ENCODE results near the gene IL1RL2.

The IL1RL2 gene

DNA sequence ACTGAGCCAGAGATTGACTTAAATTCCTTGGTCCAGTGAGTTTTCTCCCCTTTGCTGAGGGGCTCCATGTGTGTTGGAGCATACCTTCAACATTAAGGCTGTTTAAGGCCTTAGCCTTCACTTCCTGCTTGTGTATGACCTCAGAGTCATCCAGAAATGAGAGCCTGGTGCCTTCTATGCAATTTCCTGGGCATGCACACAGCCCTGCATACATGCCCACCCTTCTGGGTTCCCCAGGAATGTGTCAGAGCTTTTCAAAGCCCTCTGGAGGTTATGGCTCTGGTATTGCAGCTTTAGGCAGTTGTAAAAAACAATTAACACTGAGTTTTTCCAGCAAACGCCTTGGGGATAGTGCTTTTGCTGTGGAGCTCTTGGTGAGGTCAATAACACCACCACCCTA is 27.5 kb upstream of the IL1RL2 start:
- DNase-seq, result no peak

DNA sequence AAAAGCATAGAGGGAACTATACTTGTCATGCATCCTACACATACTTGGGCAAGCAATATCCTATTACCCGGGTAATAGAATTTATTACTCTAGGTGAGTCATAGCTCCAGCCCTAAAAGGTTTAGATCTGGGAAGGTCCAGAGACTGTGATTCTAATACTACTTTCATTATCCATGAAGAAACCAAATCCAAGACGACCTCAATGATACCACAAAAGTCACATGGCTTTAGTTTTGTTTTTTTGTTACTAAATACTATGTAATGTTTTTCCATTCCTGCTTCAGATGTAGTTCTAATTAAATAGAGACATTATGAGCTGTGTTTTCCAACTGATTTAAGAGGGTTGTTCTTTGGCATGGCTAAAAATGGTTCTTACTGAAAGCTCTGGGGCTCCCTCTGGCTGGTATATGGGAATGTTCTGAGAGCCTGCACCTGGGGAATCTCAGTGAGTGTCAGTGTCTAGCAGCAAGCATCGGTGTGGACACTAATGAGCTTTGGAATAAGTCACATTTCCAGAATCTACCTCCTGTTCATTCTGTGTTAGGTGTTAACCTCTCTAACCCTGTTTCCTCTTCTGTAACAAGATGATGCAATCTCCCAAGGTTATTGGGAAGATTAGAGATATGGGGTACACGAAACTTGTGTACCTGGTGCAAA is 20.5 kb upstream of the IL1RL2 start:
- DNase-seq, result peak; percentile 31

DNA sequence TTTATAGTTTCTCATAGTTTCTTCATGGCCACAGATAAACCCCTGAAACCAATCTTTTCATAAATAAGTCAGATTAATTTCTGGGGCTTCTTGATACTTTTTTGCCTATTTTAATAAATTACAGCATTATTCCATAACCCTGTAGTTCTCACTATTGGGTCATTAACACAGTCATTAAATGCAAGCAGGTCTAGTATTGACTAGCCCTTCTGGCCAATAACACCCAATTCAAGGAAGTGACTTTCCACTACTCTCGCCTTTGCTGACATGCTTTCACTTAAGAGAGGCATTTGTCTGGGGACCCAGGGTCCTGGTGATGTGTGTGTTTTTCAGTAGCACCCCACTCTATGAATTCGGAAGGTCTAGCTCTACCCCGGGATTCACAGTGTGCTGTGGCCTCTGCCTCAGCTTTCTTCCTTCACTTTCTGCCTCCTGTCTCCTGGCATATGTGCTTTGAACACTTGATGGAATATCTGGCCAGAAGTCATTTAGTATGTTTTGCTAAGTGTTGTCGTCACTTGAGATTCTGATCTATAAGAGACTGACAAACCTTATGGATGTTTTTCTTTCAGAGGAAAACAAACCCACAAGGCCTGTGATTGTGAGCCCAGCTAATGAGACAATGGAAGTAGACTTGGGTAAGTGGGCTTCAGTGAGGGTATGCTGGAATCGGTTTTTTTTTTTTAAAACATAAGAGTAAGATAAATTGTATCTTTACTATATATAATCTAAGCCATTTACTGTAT is 18.6 kb upstream of the IL1RL2 start:
- DNase-seq, result no peak

DNA sequence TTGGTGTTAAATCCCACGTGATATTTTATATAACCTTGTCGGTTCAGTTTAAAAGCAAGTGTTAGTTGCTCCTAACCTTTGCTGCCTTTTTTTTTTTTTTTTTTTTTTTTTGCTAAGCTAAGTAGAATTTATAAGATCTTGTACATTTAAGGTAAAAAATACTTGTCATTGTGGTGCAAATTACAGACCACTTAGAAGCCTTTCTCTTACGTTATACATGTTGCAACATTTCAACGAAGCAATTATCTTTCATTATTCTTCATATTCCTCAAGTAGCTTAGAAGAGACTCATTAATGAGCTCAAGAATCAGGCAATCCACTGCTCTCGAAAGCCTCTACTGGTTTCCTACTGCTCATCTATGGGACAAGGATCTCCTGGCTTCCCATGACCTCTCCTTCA is 14.9 kb upstream of the IL1RL2 start:
- DNase-seq, result no peak

DNA sequence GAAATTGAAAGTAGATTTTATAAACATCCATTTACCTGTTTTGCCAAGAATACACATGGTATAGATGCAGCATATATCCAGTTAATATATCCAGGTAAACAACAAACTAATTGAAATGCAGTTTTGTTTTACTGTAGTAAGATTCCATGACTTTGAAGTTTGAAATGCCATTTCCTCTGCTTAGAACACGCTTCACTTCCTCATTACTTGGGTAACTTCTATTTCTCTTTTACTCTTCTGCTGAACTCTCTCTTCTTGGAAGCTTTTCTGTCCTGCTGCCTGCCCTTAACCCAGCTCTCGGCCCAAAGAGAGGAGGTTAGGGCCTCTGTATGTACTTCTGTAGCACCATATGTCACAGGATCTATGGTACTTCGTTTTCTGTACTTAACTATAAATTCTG is 14.1 kb upstream of the IL1RL2 start:
- no peak for DNase-seq

DNA sequence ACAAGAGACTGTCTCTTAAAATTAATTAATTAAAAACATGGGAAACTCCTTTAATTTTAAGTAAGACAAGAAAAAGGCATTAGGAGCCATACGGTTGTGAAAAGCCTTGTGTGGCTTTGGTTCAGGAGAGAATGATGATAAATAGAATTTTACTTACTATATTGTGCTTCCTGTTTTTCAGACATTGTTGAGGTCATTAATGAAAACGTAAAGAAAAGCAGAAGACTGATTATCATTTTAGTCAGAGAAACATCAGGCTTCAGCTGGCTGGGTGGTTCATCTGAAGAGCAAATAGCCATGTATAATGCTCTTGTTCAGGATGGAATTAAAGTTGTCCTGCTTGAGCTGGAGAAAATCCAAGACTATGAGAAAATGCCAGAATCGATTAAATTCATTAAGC is 10.7 kb upstream of the IL1RL2 start:
- no peak for DNase-seq

DNA sequence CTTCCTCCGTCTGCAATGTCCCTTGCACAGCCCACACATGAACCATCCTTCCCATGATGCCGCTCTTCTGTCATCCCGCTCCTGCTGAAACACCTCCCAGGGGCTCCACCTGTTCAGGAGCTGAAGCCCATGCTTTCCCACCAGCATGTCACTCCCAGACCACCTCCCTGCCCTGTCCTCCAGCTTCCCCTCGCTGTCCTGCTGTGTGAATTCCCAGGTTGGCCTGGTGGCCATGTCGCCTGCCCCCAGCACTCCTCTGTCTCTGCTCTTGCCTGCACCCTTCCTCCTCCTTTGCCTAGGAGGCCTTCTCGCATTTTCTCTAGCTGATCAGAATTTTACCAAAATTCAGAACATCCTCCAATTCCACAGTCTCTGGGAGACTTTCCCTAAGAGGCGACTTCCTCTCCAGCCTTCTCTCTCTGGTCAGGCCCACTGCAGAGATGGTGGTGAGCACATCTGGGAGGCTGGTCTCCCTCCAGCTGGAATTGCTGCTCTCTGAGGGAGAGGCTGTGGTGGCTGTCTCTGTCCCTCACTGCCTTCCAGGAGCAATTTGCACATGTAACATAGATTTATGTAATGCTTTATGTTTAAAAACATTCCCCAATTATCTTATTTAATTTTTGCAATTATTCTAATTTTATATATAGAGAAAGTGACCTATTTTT is 8.9 kb upstream of the IL1RL2 start:
- no peak for DNase-seq

DNA sequence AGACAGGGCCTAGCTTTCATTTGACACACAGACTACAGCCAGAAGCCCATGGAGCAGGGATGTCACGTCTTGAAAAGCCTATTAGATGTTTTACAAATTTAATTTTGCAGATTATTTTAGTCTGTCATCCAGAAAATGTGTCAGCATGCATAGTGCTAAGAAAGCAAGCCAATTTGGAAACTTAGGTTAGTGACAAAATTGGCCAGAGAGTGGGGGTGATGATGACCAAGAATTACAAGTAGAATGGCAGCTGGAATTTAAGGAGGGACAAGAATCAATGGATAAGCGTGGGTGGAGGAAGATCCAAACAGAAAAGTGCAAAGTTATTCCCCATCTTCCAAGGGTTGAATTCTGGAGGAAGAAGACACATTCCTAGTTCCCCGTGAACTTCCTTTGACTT is 7.8 kb upstream of the IL1RL2 start:
- no peak for DNase-seq

DNA sequence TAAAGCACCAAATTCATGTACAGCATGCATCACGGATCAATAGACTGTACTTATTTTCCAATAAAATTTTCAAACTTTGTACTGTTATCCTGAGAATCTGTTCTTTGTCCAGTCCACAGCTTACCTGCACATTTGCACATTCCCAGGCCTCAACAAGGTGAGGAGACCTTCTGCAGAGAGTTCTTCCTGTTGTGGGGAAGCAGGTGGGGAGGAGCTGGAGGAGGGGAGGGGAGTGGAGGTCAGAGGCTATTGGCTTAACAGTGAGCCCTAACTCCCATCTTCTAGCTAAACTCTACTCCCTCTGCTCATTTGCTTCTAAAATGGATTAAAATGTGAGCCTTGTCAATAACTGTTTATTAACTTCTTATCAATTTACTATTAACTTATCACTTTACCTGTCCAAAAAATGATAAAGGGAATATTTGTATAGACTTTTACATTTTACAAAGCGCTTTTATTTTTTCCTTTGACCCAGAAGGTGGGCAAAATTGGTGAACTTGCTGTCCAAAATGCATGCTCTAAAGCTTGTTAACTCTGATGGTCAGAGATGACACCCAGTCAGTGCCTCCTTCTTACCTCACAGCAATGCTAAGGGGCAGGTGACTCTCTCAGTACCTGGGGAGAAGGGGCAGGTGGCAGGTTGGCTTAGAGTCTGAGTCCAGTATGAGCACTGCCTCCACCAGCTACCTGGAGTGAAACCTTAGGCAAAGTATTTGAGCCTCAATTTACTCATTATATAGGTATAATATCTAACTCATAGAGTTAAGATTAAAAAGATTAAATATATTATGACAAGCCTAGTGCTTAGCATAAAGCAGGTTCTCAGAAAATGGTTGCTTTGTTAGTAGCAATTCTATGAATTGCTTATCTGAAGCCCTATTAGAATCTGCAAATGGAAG is 6.8 kb upstream of the IL1RL2 start:
- DNase-seq, result no peak

DNA sequence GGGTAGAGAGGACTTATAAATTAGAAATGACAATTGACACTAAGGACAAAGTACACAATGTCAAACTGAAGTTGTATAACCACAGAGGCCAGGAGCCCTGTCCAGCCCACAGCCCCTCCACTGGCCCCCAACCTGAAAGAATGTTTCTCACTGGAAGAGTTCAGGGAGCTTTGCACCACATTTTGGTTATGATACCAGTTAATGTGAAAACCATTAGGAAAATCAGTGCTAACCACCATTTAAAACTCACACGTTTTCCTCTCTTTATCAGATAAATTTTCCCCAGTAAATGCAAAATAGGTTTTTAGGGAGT is 6.2 kb upstream of the IL1RL2 start:
- no peak for DNase-seq

DNA sequence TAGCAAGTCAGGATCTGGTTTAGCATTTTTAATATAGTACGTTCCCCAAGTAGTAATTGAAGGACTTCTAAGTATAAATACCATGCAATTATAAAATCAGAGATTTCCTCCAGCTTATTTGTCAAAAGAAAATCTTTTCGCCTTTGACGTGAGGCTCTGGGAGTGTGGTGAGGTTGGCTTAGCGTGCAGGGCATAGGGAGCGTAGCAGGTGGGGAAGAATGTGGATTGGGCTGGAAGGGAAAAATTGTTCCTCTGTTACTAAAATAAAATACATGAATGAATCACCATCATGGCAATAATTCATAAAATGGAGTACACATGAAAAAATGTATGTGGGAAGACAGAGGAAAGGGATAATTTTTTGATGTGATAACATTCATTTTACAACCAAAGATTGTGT is 5.4 kb upstream of the IL1RL2 start:
- no peak for DNase-seq

DNA sequence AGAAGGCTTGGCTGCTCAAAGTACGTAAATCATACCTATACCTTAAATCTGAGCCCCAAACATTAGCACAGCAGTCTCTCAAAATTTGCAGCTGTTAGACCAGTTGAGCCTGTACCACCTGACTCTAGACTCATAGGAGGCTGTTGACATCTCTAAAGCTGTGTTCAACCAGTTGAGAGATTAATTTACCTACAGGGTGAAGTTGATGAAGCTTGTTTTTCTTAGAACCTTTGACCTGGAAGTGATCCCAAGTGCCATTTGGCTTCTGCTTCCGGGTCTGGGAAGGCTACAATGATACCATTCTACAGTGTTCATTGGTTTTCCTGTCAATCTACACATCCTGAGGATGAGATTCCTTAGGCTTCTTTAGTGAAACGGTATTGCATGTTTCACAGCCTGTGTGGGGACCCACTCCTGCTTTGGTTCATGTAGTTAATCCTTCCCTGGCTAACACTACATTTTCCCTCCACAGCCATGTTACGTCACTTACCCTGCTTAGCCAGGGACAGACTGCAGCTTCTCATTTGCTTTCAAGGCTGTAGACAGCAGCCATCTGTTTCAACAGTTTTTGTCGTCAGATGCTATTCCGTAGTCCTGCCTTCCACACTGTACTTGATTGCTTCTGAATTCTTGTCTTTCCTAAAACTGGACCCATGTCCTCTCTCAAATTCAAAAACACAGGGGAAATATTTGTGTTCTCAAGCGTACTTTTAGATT is 4.7 kb upstream of the IL1RL2 start:
- no peak for DNase-seq

DNA sequence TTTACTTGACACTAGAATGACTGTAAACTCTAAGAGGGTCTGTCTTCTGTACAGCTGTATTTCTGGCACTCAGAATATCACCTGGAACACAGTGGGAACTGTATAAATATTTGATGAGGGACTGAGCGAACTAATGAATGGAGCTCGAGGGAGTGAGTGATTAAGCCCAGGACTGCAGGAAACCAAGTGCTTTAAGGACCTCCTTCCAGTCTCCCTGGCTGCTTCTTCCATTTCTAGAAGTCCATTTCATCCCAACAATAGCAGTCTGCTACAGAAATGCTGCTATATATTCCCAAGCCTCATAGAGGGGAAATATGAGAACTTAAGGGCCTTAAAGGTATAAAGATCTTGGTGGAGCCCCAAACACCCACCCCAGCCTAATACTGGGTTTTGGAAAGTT is 2.8 kb upstream of the IL1RL2 start:
- DNase-seq, result no peak

DNA sequence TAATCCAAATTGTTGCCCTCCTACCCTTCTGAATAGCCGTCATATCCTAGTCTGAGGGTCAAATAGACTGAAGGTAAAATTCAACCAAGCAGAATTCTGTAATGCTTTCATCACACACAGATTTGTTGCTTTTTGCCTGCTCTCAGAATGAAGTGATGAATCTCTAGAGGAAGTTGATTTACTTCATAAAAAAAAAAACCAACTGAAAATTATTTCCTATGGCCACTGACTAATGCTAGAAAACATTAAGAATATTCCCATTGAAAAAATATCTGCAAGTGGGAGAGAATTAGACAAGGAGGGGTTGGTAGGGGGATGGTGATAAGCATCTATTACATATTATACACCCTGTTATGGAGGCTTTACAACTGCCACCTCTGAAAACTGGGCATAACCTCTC is 2.3 kb upstream of the IL1RL2 start:
- no peak for DNase-seq

DNA sequence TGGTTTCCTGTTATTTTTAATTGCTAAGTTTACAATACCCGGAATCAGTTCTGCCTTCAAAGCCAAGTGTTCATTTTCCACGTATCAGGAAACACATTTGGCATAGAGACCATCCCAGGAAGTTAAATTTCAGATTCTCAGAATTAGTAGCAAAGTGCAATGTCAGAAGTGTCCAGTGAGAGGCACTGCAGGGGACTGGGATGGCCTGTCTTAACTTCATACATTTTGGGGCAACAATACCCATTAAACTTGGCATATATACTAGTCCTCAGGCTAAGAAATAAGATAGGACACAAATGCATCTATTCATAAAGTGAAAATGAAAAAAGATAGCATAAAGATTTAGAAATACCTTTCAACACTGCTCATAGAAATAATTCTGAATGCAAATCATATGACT is 1.5 kb upstream of the IL1RL2 start:
- no peak for DNase-seq

DNA sequence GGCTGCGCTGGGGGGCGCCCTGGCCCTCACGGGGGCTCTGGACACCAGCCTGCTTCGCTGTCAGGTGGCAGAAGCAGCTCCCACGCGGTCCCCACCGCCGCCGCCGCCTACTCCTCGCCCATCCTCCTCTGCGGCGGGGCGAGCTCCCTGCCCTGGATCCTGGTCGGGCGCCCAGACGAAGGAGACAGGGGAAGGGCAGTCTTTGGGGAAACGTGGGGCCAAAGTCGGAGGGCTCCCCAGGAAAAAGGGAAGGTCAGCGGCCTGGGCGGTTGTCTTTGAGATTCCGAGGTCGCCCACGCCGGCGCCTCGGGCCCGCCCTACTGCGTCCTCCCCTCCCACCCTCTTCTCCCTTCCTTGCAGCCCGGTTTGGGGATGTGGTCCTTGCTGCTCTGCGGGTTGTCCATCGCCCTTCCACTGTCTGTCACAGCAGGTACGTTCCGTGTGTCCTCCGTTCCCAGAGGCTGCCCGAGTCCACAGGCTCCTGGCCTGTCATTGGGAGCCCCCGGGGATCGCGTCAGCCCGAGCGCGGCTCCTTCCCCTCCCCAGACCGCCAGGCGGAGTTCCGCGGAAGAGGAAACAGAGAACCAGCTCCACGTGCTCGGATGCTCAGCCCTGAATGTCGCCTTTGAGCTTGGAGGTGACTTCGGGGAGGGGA is 800 bp downstream of the IL1RL2 start:
- no peak for DNase-seq

DNA sequence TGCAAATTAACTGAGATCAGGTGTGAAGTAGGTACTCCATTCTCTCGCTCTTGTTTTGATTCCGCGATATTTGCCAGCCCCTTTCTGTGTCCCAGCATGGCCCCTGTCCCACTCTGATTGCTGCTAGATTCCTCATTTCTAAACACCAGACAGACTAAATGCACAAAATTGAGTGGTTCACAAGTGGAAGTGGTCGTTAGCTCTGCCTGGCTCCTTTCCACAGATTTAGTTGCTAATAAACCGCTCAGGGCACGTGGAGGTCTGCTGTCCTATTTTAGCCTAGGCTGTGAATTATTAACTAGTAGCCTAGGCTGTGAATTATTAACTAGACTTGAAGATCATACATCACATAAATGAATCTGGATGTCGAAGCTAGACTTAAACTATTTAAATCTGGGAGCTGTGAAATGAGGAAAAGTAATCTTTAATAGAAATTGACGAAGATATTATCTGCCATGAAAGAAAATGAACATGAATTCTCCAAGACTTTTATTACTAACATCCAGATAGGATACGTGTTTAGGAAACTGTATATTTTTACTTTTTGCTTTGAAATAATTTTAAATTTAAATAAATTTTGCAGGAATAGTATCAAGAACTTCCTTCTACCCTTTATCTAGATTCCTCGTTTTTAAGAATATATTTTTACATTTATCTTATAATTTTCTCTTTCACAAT is 3.7 kb downstream of the IL1RL2 start:
- DNase-seq, result no peak

DNA sequence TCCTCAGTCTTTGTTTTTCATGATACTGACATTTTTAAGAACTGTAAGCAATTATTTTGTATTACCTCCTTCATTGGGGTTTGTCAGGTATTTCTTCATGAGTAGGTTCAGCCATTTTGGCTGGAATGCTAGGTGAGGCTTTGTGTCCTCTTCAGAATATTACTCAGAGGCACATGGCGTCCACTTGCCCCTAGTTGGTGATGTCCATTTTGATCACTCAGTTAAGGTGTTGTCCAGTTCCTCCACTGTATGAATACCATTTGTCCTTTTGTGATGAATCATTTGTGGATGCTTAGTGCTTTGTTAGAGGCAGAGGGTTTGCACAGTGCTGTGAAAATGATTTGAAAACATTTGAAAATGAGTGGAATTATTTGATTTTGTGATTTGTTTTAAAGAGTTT is 4.7 kb downstream of the IL1RL2 start:
- DNase-seq, result no peak

DNA sequence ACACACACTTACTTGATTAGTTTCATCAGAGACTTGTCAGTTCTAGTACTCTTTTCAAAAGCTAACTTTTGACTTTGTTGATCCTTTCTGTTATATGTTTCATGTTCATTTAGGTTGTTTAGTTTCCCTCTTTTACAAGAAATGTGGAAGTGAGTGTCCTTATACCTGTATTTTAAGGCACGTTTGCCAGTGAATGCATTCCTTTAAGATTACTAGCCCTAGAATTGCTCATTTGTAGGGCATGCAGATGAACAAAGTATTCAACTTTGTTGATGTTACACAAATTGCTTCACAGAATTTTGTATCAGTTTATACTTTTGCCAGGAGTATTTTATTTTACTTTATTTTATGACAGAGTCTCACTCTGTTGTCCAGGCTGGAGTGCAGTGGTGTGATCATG is 6.3 kb downstream of the IL1RL2 start:
- DNase-seq, result no peak

DNA sequence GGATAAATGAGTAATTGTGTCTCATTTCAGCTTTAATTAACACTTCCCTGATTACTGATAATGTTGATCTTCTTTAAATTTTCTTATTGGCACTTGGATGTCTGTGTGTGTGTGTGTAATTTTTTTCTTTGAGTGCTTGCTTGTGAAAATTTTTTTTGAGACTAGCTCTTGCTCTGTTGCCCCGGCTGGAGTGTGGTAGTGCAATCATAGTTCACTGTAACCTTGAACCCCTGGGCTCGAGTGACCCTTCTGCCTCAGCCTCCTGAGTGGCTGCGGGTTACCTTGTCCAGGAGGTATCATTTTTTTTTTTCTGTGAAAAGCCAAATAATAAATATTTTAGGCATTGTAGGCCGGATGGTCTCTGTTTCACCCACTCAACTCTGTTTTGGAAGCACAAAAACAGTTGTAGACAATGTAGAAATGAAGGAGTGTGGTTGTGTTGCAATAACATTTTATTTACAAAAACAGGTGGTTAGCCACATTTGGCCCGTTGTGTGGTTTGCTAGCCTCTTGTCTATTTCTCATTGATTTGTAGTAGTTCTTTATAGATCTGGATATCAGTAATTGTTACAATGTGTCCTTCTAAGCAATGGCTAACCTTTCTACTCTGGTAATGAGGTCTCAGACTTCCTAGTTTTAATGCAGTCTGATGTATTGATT is 7.9 kb downstream of the IL1RL2 start:
- no peak for DNase-seq
